H9 (cell line): ENCODE results near the gene NPAS3. TPM values are rescaled to one million over a fixed set of nuclear protein-coding genes. Genes with fewer than 3 reads are reported as not detected.

Experiments
- DNase-seq: peaks from one replicate; pipeline ENCODE4 v3.0.0-alpha.2; 2017
- H2AFZ ChIP-seq: one replicate; pipeline ENCODE4 v1.6.1; 2013; ENCODE audit warnings: mild to moderate bottlenecking, low read length, control low read depth, moderate library complexity
- H2AK5ac ChIP-seq: 2 replicates; pipeline ENCODE4 v1.6.1; 2013; ENCODE audit warnings: low read length, control low read depth, mixed read lengths; ENCODE audit not compliant: insufficient read length
- H2BK120ac ChIP-seq: one replicate; pipeline ENCODE4 v1.6.1; 2013; ENCODE audit warnings: low read depth, mild to moderate bottlenecking, low read length, control low read depth, inconsistent platforms; ENCODE audit not compliant: poor library complexity, severe bottlenecking
- H2BK12ac ChIP-seq: 2 replicates; pipeline ENCODE4 v1.6.1; 2013; ENCODE audit warnings: low read length, control low read depth, mixed read lengths, low read depth; ENCODE audit not compliant: insufficient read length
- H2BK15ac ChIP-seq: 2 replicates; pipeline ENCODE4 v1.6.1; 2013; ENCODE audit warnings: low read depth, low read length, control low read depth
- H2BK20ac ChIP-seq: one replicate; pipeline ENCODE4 v1.6.1; 2013; ENCODE audit warnings: low read depth, mild to moderate bottlenecking, low read length, control low read depth, inconsistent platforms; ENCODE audit not compliant: poor library complexity, severe bottlenecking
- H2BK5ac ChIP-seq: 2 replicates; pipeline ENCODE4 v1.6.1; 2013; ENCODE audit warnings: low read length, control low read depth, mixed read lengths; ENCODE audit not compliant: insufficient read length
- H3K14ac ChIP-seq: 2 replicates; pipeline ENCODE4 v1.6.1; 2013; ENCODE audit warnings: low read length, control low read depth; ENCODE audit not compliant: insufficient read depth
- H3K18ac ChIP-seq: 2 replicates; pipeline ENCODE4 v1.6.1; 2013; ENCODE audit warnings: low read depth, mild to moderate bottlenecking, mixed read lengths, low read length, control low read depth; ENCODE audit not compliant: insufficient read length
- H3K23ac ChIP-seq: 2 replicates; pipeline ENCODE4 v1.6.1; 2013; ENCODE audit warnings: low read length, control low read depth, mixed read lengths, low read depth; ENCODE audit not compliant: insufficient read length
- H3K23me2 ChIP-seq: 2 replicates; pipeline ENCODE4 v1.6.1; 2013; ENCODE audit warnings: low read depth, mild to moderate bottlenecking, mixed read lengths, low read length, control low read depth; ENCODE audit not compliant: insufficient read length, poor library complexity, severe bottlenecking
- H3K27ac ChIP-seq: 2 replicates; pipeline ENCODE4 v1.5.1; 2013; ENCODE audit warnings: low read length, control low read depth, mixed read lengths, low read depth; ENCODE audit not compliant: insufficient read length
- H3K27me3 ChIP-seq: 2 replicates; pipeline ENCODE4 v1.6.1; 2013; ENCODE audit warnings: low read length, control low read depth, inconsistent platforms; ENCODE audit not compliant: insufficient read depth
- H3K4ac ChIP-seq: 2 replicates; pipeline ENCODE4 v1.6.1; 2013; ENCODE audit warnings: low read depth, mild to moderate bottlenecking, control low read depth, inconsistent platforms, low read length, moderate library complexity
- H3K4me1 ChIP-seq: 2 replicates; pipeline ENCODE4 v1.6.1; 2013; ENCODE audit warnings: low read length, control low read depth, inconsistent platforms; ENCODE audit not compliant: insufficient read depth
- H3K4me2 ChIP-seq: 2 replicates; pipeline ENCODE4 v1.6.1; 2013; ENCODE audit warnings: low read length, control low read depth, mixed read lengths; ENCODE audit not compliant: insufficient read length, insufficient read depth
- H3K56ac ChIP-seq: 2 replicates; pipeline ENCODE4 v1.6.1; 2013; ENCODE audit warnings: low read depth, mild to moderate bottlenecking, mixed read lengths, low read length, control low read depth; ENCODE audit not compliant: insufficient read length
- H3K79me1 ChIP-seq: 2 replicates; pipeline ENCODE4 v1.6.1; 2013; ENCODE audit warnings: low read depth, mild to moderate bottlenecking, moderate library complexity, low read length, control low read depth, inconsistent platforms; ENCODE audit not compliant: insufficient read depth, poor library complexity, severe bottlenecking
- H3K79me2 ChIP-seq: 2 replicates; pipeline ENCODE4 v1.6.1; 2013; ENCODE audit warnings: low read length, control low read depth, inconsistent platforms; ENCODE audit not compliant: insufficient read depth
- H3K9ac ChIP-seq: 2 replicates; pipeline ENCODE4 v1.6.1; 2013; ENCODE audit warnings: low read length, control low read depth, mixed read lengths; ENCODE audit not compliant: insufficient read length; ENCODE audit errors: extremely low read depth
- H3K9me3 ChIP-seq: one replicate; pipeline ENCODE4 v1.6.1; 2013; ENCODE audit warnings: low read depth, low read length, inconsistent platforms; ENCODE audit not compliant: control insufficient read depth
- H3T11ph ChIP-seq: one replicate; pipeline ENCODE4 v1.6.1; 2013; ENCODE audit warnings: mild to moderate bottlenecking, low read length, control low read depth, inconsistent platforms
- H4K20me1 ChIP-seq: one replicate; pipeline ENCODE4 v1.6.1; 2013; ENCODE audit not compliant: control insufficient read depth, insufficient read length, insufficient read depth
- H4K5ac ChIP-seq: 2 replicates; pipeline ENCODE4 v1.6.1; 2013; ENCODE audit warnings: low read depth, mild to moderate bottlenecking, mixed read lengths, low read length, control low read depth; ENCODE audit not compliant: insufficient read length
- H4K8ac ChIP-seq: replicated peaks from 2 replicates; pipeline ENCODE4 v1.6.1; 2013; ENCODE audit warnings: low read length, control low read depth, mixed read lengths, low read depth; ENCODE audit not compliant: insufficient read length
- H4K91ac ChIP-seq: 2 replicates; pipeline ENCODE4 v1.6.1; 2013; ENCODE audit warnings: low read depth, mild to moderate bottlenecking, moderate library complexity, mixed read lengths, low read length, control low read depth; ENCODE audit not compliant: insufficient read length
- H3K27ac Mint-ChIP-seq, 3 experiments: 2 replicates in 2 of 3; 3 replicates in 1 of 3; pipeline ENCODE4 v1.8.0; 2020 to 2021; ENCODE audit warnings: mixed read lengths in 3 of 3, mild to moderate bottlenecking in 1 of 3, moderate library complexity in 1 of 3
- H3K27me3 Mint-ChIP-seq: 2 replicates; pipeline ENCODE4 v1.8.0; 2021; ENCODE audit warnings: low read depth, mild to moderate bottlenecking, moderate library complexity, mixed read lengths
- H3K36me3 Mint-ChIP-seq, 3 experiments: 2 replicates in 2 of 3; 3 replicates in 1 of 3; pipeline ENCODE4 v1.8.0; 2020 to 2021; ENCODE audit warnings: low read depth in 3 of 3, mixed read lengths in 3 of 3; ENCODE audit not compliant: insufficient read depth in 1 of 3
- H3K4me1 Mint-ChIP-seq, 2 experiments: 2 replicates each; pipeline ENCODE4 v1.8.0; 2020; ENCODE audit warnings: mixed read lengths in 2 of 2
- H3K4me3 Mint-ChIP-seq, 2 experiments: 2 replicates in 1 of 2; 3 replicates in 1 of 2; pipeline ENCODE4 v1.8.0; 2020 to 2021; ENCODE audit warnings: mild to moderate bottlenecking in 2 of 2, mixed read lengths in 2 of 2, moderate library complexity in 1 of 2
- H3K9me3 Mint-ChIP-seq, 2 experiments: 2 replicates in 1 of 2; 3 replicates in 1 of 2; pipeline ENCODE4 v1.8.0; 2020; ENCODE audit warnings: mild to moderate bottlenecking in 2 of 2, mixed read lengths in 2 of 2, moderate library complexity in 1 of 2
- WGBS: extraction: QIAGEN DNeasy Blood & Tissue Kit; methylation state at CpG from one replicate; pipeline ENCODE4 v1.1.7; 2013; ENCODE audit warnings: missing lambda C conversion rate, low lambda C conversion rate, mixed read lengths; ENCODE audit not compliant: insufficient read length; ENCODE audit errors: extremely low coverage; 5-methylcytosine and 5-hydroxymethylcytosine counted together
- total RNA-seq: library from RNA; stranded (reverse); gene quantifications from 2 replicates; pipeline ENCODE4 v1.2.1, GENCODE V29; 2021
- TF ChIP-seq, protein P1 (sequence below): fragments of 200-600 bp; sonication (generic); conservative IDR thresholded peaks from 3 replicates; pipeline ENCODE4 v1.8.0; 2021; ENCODE audit warnings: antibody characterized with exemption, mild to moderate bottlenecking

NPAS3 gene
- total RNA-seq, 1 experiment from 2014 or later, result 0.17 TPM

DNA sequence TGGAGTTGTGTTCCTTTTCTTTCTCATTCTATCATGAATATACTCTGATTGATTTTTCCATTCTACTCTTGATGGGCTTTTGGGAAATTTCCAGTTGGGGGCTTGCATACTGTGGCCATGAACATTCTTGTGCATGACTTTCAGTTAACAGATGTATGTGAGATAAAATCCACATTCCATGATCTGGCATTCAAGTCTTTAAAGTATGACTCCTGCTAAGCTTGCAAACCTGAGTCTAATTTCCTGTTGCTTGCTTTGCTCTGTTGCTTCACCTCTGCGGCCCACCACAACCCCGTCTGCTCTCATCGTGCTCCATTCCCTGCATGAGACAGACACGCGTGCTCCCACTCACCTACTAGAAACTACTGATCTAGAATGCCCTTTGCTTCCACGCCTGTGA lies 24.3 kb upstream of the NPAS3 start:
- Histone ChIP-seq H2BK120ac (no peak overlapping the region), H3K23me2 (no peaks in the 10 kb centered on the region), H3K14ac (no peak overlapping the region), H2BK12ac (no peak overlapping the region), H2BK15ac (no peak overlapping the region), H2BK5ac (no peak overlapping the region), H3K27me3 (no peaks in the 10 kb centered on the region), H3K9ac (no peak overlapping the region), H3K23ac (no peak overlapping the region), H2AFZ (no peak overlapping the region), H3K56ac (no peak overlapping the region), H3K79me2 (no peaks in the 10 kb centered on the region), H2BK20ac (no peak overlapping the region), H4K8ac (no peak overlapping the region), H4K5ac (no peak overlapping the region), H4K91ac (no peak overlapping the region), H3K4ac (no peak overlapping the region), H3K18ac (no peak overlapping the region), H3K4me1 (no peaks in the 10 kb centered on the region), H3K9me3 (no peaks in the 10 kb centered on the region), H3T11ph (no peak overlapping the region), H2AK5ac (no peak overlapping the region), H3K4me2 (no peak overlapping the region), H3K27ac (no peak overlapping the region), H4K20me1 (peaks cover 2% of the 10 kb centered on the region), H3K79me1 (no peaks in the 10 kb centered on the region)
- H3K4me1 Mint-ChIP-seq, result no peaks in the 10 kb centered on the region
- H3K27me3 Mint-ChIP-seq, result no peaks in the 10 kb centered on the region
- no peak overlapping the region for H3K4me3 Mint-ChIP-seq
- no CpG with 5 or more reads among the region's 6 CpGs for WGBS
- DNase-seq, result no peak
- H3K36me3 Mint-ChIP-seq, result peaks cover 0 to 3% (median 0%) of the 10 kb centered on the region in 3 experiments; a peak in 2 of 7 replicates
- peaks cover 0 to 8% of the 10 kb centered on the region in 2 experiments; a peak in 2 of 5 replicates for H3K9me3 Mint-ChIP-seq
- peak overlapping the region in 1 of 3 experiments; percentile 1; a peak in 2 of 7 replicates for H3K27ac Mint-ChIP-seq
- TF ChIP-seq, protein P1, sequence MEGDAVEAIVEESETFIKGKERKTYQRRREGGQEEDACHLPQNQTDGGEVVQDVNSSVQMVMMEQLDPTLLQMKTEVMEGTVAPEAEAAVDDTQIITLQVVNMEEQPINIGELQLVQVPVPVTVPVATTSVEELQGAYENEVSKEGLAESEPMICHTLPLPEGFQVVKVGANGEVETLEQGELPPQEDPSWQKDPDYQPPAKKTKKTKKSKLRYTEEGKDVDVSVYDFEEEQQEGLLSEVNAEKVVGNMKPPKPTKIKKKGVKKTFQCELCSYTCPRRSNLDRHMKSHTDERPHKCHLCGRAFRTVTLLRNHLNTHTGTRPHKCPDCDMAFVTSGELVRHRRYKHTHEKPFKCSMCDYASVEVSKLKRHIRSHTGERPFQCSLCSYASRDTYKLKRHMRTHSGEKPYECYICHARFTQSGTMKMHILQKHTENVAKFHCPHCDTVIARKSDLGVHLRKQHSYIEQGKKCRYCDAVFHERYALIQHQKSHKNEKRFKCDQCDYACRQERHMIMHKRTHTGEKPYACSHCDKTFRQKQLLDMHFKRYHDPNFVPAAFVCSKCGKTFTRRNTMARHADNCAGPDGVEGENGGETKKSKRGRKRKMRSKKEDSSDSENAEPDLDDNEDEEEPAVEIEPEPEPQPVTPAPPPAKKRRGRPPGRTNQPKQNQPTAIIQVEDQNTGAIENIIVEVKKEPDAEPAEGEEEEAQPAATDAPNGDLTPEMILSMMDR, result no peak
